Skeletal muscle tissue (tissue), 4 donors: ENCODE data around the gene CLDN9. TPM values are rescaled to one million over a fixed set of nuclear protein-coding genes. Genes with fewer than 3 reads are reported as not detected.
"Not testable (repeated sequence)": the region's sequence is repeated elsewhere in the genome, so short reads cannot be mapped to it uniquely, and the experiment has no call there.

Experiments used
- H3K27ac ChIP-seq: one replicate; pipeline ENCODE4 v1.7.0; 2013; ENCODE audit warnings: mild to moderate bottlenecking, low read depth, low read length, inconsistent platforms
- H3K27me3 ChIP-seq, 3 donors: one replicate each; pipeline ENCODE4 v1.7.0; 2013; ENCODE audit warnings: low read length in 3 of 3; ENCODE audit not compliant: control insufficient read depth in 3 of 3, insufficient read depth in 3 of 3
- H3K36me3 ChIP-seq, 3 donors: one replicate each; pipeline ENCODE4 v1.7.0; 2013; ENCODE audit warnings: low read length in 3 of 3; ENCODE audit not compliant: control insufficient read depth in 3 of 3, insufficient read depth in 3 of 3
- H3K4me1 ChIP-seq, 3 donors: one replicate each; pipeline ENCODE4 v1.7.0; 2013; ENCODE audit warnings: low read length in 3 of 3, mild to moderate bottlenecking in 3 of 3; ENCODE audit not compliant: control insufficient read depth in 3 of 3, insufficient read depth in 3 of 3
- H3K4me3 ChIP-seq, 3 donors: one replicate each; pipeline ENCODE4 v1.7.0; 2013; ENCODE audit warnings: low read length in 3 of 3
- H3K9ac ChIP-seq, 3 donors: one replicate each; pipeline ENCODE4 v1.7.0; 2013; ENCODE audit warnings: low read length in 3 of 3, mild to moderate bottlenecking in 3 of 3, moderate library complexity in 2 of 3, low read depth in 1 of 3
- H3K9me3 ChIP-seq, 3 donors: one replicate each; pipeline ENCODE4 v1.7.0; 2013; ENCODE audit warnings: low read length in 3 of 3; ENCODE audit not compliant: control insufficient read depth in 3 of 3
- total RNA-seq: library from RNA; depleted of rRNA; stranded (reverse); fragments of >200 nt; gene quantifications from one replicate; pipeline ENCODE4 v1.2.3, GENCODE V29; 2014
- donor health status: Osteomylitis.

The CLDN9 gene
- total RNA-seq, 1 donor from 2014 or later: not detected

DNA sequence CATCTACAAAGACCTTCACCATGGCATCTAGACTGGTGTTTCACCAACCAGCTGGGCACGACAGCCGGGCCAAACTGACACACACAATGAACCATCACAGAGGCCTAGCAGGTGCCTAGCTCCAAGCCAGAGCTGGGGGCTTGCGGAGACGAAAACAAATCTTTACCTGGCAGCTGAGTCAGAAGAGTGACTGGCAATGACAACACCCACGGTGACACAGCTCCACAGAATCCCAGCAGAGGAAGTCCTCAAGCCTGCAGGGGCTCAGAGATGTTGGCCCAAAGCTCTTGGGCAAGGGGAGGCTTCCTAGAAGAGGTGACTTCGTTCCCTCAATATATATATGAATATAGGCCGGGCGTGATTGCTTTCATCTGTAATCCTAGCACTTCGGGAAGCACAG is 38.8 kb downstream of the CLDN9 start:
- Histone ChIP-seq H3K27me3 (peaks cover 34 to 43% (median 36%) of the 10 kb centered on the region in 3 donors), H3K9ac (no peak overlapping the region), H3K36me3 (peaks cover 0 to 5% (median 4%) of the 10 kb centered on the region in 3 donors), H3K27ac (no peak overlapping the region), H3K9me3 (no peaks in the 10 kb centered on the region), H3K4me1 (peaks cover 0 to 4% (median 2%) of the 10 kb centered on the region in 3 donors), H3K4me3 (no peak overlapping the region)

DNA sequence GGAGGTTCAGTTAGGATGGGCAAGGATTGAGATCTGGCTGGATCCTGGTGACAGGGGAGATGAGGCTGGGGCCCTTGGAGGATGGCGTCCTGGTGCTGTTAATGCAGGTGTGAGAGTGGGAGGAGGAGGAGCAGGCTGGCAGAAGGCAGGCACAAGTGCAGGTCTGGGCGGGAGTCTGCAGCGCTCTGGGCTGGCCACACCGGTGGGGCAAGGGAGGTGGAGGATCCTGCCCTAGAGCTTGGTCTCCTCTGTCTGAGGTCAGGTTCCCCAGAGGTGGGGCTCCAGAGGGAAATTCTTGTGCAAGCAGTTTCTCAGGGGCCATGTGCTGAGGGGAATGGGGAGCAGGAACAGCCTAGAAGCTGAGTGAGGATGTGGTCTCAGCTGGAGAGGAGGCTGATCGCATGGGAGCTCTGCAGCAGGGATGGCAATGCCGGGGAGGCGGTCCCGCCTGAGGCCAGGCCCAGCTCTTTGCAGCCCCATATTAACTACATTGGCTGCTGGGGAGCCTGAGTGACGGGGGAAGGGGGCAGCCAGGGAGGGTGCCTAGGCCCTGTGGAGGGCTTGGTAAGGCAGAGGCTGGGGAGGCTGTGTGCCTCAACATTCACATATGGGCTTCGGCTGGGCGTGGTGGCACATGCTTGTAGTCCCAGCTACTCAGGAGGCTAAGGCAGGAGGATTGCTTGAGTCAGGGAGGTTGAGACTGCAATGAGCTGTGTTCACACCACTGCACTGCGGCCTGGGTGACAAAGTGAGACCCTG is 40.0 kb downstream of the CLDN9 start:
- H3K27ac ChIP-seq, H3K4me1 ChIP-seq, H3K4me3 ChIP-seq, H3K36me3 ChIP-seq, H3K9me3 ChIP-seq, H3K9ac ChIP-seq: not testable (repeated sequence)
- H3K27me3 ChIP-seq: peaks cover 24 to 30% (median 24%) of the 10 kb centered on the region in 3 donors

- not testable (repeated sequence) for H3K27ac ChIP-seq, H3K36me3 ChIP-seq, H3K9me3 ChIP-seq, H3K4me1 ChIP-seq, H3K4me3 ChIP-seq, H3K9ac ChIP-seq
- peaks cover 18 to 24% (median 19%) of the 10 kb centered on the region in 3 donors for H3K27me3 ChIP-seq
These were observed 40.6 kb downstream of the CLDN9 start for GRCh38 chr16:3053330-3053710.

DNA sequence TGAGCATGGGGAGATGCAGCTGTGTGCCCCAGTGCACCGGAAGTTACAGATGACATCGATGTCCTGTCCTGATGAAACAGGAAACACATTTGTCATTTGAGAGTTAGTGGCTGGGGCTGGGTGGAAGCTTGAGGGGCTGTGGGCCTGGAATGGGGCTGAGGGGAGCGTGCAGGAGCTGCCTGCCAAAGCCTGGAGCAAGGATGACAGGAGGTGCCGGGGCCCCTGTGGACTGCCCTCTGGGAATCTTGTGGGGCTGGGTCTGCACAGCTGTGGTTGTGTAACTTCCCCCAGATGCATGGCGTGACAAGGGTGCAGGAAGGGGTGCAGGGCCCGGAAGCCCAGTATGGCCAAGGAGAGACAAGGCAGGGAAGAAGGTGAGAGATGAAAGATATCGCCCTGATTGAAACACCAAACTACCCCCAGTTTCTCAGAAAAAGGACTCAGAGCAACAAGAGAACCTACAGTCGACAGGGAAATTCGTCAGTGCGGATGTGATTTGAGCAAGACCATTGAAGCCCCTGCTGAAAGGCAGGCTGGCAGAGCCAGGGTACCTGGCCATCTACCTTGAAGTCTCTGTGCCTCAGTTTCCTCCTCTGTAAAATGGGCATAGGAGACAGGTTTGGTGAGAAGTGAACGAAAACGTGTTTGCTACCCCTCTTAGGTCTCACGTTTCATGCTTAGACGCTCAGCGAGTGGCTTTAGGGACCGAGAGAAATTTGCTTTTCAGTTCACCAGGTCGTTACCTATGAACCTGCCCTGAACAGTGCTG is 42.4 kb downstream of the CLDN9 start:
- H3K36me3 ChIP-seq: peaks cover 0 to 5% (median 4%) of the 10 kb centered on the region in 3 donors
- peaks cover 2 to 7% (median 3%) of the 10 kb centered on the region in 3 donors for H3K27me3 ChIP-seq
- H3K4me3 ChIP-seq: no peak overlapping the region
- no peaks in the 10 kb centered on the region for H3K9me3 ChIP-seq
- peaks cover 8 to 19% (median 14%) of the 10 kb centered on the region in 3 donors for H3K4me1 ChIP-seq
- no peak overlapping the region for H3K9ac ChIP-seq
- H3K27ac ChIP-seq: no peak overlapping the region

- not testable (repeated sequence) for H3K9ac ChIP-seq, H3K4me3 ChIP-seq, H3K27me3 ChIP-seq, H3K9me3 ChIP-seq, H3K27ac ChIP-seq, H3K36me3 ChIP-seq
- peaks cover 14 to 24% (median 19%) of the 10 kb centered on the region in 3 donors for H3K4me1 ChIP-seq
These were observed 43.0 kb downstream of the CLDN9 start for GRCh38 chr16:3055734-3056115.

DNA sequence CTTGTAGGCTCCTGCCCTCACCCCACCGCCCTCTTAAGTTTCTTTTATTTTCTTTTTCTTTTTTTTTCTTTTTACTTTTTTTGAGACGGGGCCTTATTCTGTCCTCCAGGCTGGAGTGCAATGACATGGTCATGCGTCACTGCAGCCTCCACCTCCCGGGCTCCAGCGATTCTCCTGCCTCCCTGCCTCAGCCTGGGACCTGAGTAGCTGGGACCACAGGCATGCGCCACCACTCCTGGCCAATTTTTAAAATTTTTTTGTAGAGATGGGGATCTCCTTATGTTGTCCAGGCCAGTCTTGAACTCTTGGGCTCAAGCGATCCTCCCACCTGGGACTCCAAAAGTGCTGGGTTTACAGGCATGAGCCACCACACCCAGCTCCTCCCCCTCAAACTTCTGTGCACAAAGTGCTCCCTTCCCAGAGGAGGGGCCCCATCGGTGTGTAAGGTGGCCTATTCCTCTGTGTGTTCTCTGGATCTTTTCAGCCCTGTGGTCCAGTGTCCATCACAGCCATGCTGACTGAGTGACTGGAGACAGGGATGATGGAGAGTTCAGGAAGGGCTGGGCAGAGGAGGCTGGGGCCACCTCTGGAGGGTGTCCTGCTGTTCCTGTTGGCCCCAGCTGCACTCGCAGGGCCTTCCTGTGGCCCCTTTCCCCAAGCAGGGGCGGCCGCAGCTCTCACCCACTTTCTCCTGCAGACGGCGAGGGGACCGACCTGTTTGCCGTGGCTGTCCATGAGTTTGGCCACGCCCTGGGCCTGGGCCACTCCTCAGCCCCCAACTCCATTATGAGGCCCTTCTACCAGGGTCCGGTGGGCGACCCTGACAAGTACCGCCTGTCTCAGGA is 43.8 kb downstream of the CLDN9 start:
- Histone ChIP-seq H3K4me3 (no peak overlapping the region), H3K9ac (no peak overlapping the region), H3K4me1 (peaks cover 18 to 31% (median 25%) of the 10 kb centered on the region in 3 donors), H3K36me3 (peaks cover 0 to 5% (median 4%) of the 10 kb centered on the region in 3 donors), H3K9me3 (no peaks in the 10 kb centered on the region), H3K27ac (no peak overlapping the region), H3K27me3 (peaks cover 0 to under 1% (median 0%) of the 10 kb centered on the region in 3 donors)

DNA sequence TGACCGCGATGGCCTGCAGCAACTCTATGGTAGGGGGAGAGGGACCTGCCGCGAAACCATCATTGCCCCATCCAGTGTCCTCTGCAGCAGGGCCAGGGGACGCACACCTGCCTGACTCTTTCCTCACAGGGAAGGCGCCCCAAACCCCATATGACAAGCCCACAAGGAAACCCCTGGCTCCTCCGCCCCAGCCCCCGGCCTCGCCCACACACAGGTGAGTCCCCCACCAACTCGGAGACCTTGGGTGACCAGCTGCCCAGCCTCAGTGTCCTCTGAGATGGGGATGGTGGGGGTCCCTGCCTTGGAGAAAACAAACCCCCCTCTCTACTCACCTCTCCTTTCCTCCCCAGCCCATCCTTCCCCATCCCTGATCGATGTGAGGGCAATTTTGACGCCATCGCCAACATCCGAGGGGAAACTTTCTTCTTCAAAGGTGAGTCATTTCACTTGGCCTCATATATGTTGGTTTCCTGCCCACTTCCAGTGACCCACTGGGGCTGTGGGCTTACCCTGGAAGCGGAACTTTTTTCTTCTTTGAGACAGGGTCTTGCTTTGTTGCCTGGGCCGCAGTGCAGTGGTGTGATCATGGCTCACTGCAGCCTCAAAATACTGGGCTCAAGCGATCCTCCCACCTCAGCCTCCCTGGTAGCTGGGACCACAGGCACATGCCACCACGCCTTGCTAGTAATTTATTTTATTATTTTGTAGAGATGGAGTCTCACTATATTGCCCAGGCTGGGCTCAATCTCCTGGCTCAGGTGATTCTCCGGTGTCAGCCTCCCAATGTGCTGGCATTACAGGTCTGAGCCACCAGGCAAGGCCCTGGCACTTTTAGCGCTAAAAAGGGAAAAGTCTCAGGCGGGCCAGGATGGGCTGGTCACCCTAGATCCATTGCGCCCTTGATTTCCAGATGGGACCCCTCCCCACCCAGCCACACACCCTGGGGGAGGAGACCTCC is 44.7 kb downstream of the CLDN9 start:
- H3K27ac ChIP-seq: no peak overlapping the region
- no peaks in the 10 kb centered on the region for H3K27me3 ChIP-seq
- peaks cover 0 to 5% (median 4%) of the 10 kb centered on the region in 3 donors for H3K36me3 ChIP-seq
- H3K9ac ChIP-seq: peak overlapping the region in 2 of 3 donors; percentile 8 to 90
- no peaks in the 10 kb centered on the region for H3K9me3 ChIP-seq
- no peak overlapping the region for H3K4me3 ChIP-seq
- H3K4me1 ChIP-seq: peaks cover 23 to 35% (median 27%) of the 10 kb centered on the region in 3 donors

DNA sequence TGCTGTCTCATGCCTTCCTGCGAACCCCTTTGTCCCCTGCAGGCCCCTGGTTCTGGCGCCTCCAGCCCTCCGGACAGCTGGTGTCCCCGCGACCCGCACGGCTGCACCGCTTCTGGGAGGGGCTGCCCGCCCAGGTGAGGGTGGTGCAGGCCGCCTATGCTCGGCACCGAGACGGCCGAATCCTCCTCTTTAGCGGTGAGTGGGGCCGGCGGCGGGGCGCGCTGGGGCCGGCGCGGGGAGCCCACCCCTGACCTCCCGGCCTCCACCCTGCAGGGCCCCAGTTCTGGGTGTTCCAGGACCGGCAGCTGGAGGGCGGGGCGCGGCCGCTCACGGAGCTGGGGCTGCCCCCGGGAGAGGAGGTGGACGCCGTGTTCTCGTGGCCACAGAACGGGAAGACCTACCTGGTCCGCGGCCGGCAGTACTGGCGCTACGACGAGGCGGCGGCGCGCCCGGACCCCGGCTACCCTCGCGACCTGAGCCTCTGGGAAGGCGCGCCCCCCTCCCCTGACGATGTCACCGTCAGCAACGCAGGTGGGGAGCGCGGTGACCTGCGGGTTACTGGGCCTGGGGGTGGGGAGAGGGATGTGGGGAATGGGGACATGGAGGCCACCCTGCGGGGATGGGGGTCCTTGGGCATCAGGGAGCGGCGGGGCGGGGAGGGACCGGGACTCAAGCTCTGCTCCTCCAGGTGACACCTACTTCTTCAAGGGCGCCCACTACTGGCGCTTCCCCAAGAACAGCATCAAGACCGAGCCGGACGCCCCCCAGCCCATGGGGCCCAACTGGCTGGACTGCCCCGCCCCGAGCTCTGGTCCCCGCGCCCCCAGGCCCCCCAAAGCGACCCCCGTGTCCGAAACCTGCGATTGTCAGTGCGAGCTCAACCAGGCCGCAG is 45.7 kb downstream of the CLDN9 start:
- no peaks in the 10 kb centered on the region for H3K9me3 ChIP-seq
- H3K4me1 ChIP-seq: peaks cover 23 to 35% (median 27%) of the 10 kb centered on the region in 3 donors
- H3K27me3 ChIP-seq: no peaks in the 10 kb centered on the region
- peak overlapping the region; percentile 77 to 91 (median 81) for H3K4me3 ChIP-seq
- H3K27ac ChIP-seq: no peak overlapping the region
- H3K9ac ChIP-seq: peak overlapping the region; percentile 76 to 90 (median 77)
- peaks cover 0 to 5% (median 4%) of the 10 kb centered on the region in 3 donors for H3K36me3 ChIP-seq
